SK-N-SH treated with all-trans-retinoic acid at 6 μM for 48 hours (cell line): ENCODE results near the gene RSAD2.
"Not testable (repeated sequence)": the region's sequence is repeated elsewhere in the genome, so short reads cannot be mapped to it uniquely, and the experiment has no call there.

Experiments used
- ATAC-seq: fragments of 200-7000 bp; cut with Tn5 transposase; 3 replicates; pipeline ENCODE4 v1.9.1; 2020; ENCODE audit warnings: mild to moderate bottlenecking, moderate library complexity
- ARNTL ChIP-seq: fragments of 450-650 bp; formaldehyde crosslinking; IDR thresholded peaks from 2 replicates; pipeline ENCODE4 v1.5.0; 2020; ENCODE audit warnings: low read depth, mild to moderate bottlenecking, moderate library complexity, borderline replicate concordance
- BACH2 ChIP-seq: fragments of 250-450 bp; sonication (Bioruptor Pico); IDR thresholded peaks from 2 replicates; pipeline ENCODE4 v1.9.0; 2021; ENCODE audit warnings: mild to moderate bottlenecking, borderline replicate concordance
- CREB5 ChIP-seq: fragments of 250-450 bp; sonication (Bioruptor Pico); IDR thresholded peaks from 2 replicates; pipeline ENCODE4 v1.5.1; 2020; ENCODE audit warnings: low read depth, mild to moderate bottlenecking, moderate library complexity
- CSDC2 ChIP-seq: fragments of 250-450 bp; sonication (Bioruptor Pico); IDR thresholded peaks from 2 replicates; pipeline ENCODE4 v1.5.0; 2020; ENCODE audit warnings: mild to moderate bottlenecking, moderate library complexity
- CSRNP3 ChIP-seq: fragments of 250-450 bp; sonication (Bioruptor Pico); IDR thresholded peaks from 2 replicates; pipeline ENCODE4 v1.5.1; 2021; ENCODE audit warnings: mild to moderate bottlenecking, moderate library complexity
- ESRRG ChIP-seq: fragments of 250-450 bp; sonication (Bioruptor Pico); IDR thresholded peaks from 2 replicates; pipeline ENCODE4 v1.6.1; 2021; ENCODE audit warnings: mild to moderate bottlenecking
- GLIS3 ChIP-seq: fragments of 250-450 bp; sonication (Bioruptor Pico); IDR thresholded peaks from 2 replicates; pipeline ENCODE4 v1.5.0; 2020; ENCODE audit warnings: mild to moderate bottlenecking, moderate library complexity
- ISL1 ChIP-seq: fragments of 250-450 bp; sonication (Bioruptor Pico); IDR thresholded peaks from 2 replicates; pipeline ENCODE4 v2.1.2; 2022; ENCODE audit warnings: mild to moderate bottlenecking, moderate library complexity
- OSR1 ChIP-seq: fragments of 250-450 bp; sonication (Bioruptor Pico); IDR thresholded peaks from 2 replicates; pipeline ENCODE4 v1.8.0; 2022; ENCODE audit warnings: moderate library complexity, mild to moderate bottlenecking, inconsistent platforms
- PATZ1 ChIP-seq: fragments of 250-450 bp; sonication (Bioruptor Pico); IDR thresholded peaks from 2 replicates; pipeline ENCODE4 v1.8.0; 2020; ENCODE audit warnings: mild to moderate bottlenecking, moderate library complexity, borderline replicate concordance
- POU6F1 ChIP-seq: fragments of 250-450 bp; sonication (Bioruptor Pico); IDR thresholded peaks from 2 replicates; pipeline ENCODE4 v1.8.0; 2021; ENCODE audit warnings: low read depth, mild to moderate bottlenecking, moderate library complexity, borderline replicate concordance
- PPARA ChIP-seq: fragments of 250-450 bp; sonication (Bioruptor Pico); IDR thresholded peaks from 2 replicates; pipeline ENCODE4 v1.5.0; 2020; ENCODE audit warnings: mild to moderate bottlenecking, borderline replicate concordance
- RARB ChIP-seq: fragments of 250-450 bp; sonication (Bioruptor Pico); IDR thresholded peaks from 2 replicates; pipeline ENCODE4 v1.8.0; 2021; ENCODE audit warnings: mild to moderate bottlenecking, moderate library complexity
- SNAI2 ChIP-seq: fragments of 250-450 bp; sonication (Bioruptor Pico); IDR thresholded peaks from 2 replicates; pipeline ENCODE4 v1.5.0; 2020; ENCODE audit warnings: mild to moderate bottlenecking, moderate library complexity
- TCF4 ChIP-seq: fragments of 250-450 bp; sonication (Bioruptor Pico); IDR thresholded peaks from 2 replicates; pipeline ENCODE4 v1.8.0; 2021; ENCODE audit warnings: mild to moderate bottlenecking, moderate library complexity, borderline replicate concordance
- TOX ChIP-seq: fragments of 250-450 bp; sonication (Bioruptor Pico); IDR thresholded peaks from 2 replicates; pipeline ENCODE4 v1.8.0; 2021; ENCODE audit warnings: mild to moderate bottlenecking, moderate library complexity, borderline replicate concordance
- TSHZ2 ChIP-seq: fragments of 250-450 bp; sonication (Bioruptor Pico); IDR thresholded peaks from 2 replicates; pipeline ENCODE4 v1.5.0; 2020; ENCODE audit warnings: mild to moderate bottlenecking, moderate library complexity
- ZC3H10 ChIP-seq: fragments of 250-450 bp; sonication (Bioruptor Pico); IDR thresholded peaks from 2 replicates; pipeline ENCODE4 v1.5.1; 2021; ENCODE audit warnings: mild to moderate bottlenecking, moderate library complexity
- ZFP3 ChIP-seq: fragments of 250-450 bp; sonication (Bioruptor Pico); IDR thresholded peaks from 2 replicates; pipeline ENCODE4 v1.5.0; 2020; ENCODE audit warnings: mild to moderate bottlenecking, moderate library complexity
- ZFP30 ChIP-seq: fragments of 450-650 bp; formaldehyde crosslinking; IDR thresholded peaks from 2 replicates; pipeline ENCODE4 v1.5.0; 2022; ENCODE audit warnings: mild to moderate bottlenecking, moderate library complexity
- ZNF70 ChIP-seq: fragments of 450-650 bp; formaldehyde crosslinking; IDR thresholded peaks from 2 replicates; pipeline ENCODE4 v1.5.0; 2020; ENCODE audit warnings: mild to moderate bottlenecking, moderate library complexity
- ZNF8 ChIP-seq: fragments of 450-650 bp; formaldehyde crosslinking; IDR thresholded peaks from 2 replicates; pipeline ENCODE4 v1.5.0; 2020; ENCODE audit warnings: mild to moderate bottlenecking, moderate library complexity

Gene RSAD2

GRCh38 chr2:6934758-6935651 lies 57.4 kb downstream of the RSAD2 start:
- no peak for TF ChIP-seq CREB5 (CRISPR knock-in tag)
- no peak for TF ChIP-seq ESRRG (CRISPR knock-in tag)
- TF ChIP-seq CSDC2 (CRISPR knock-in tag) = no peak
- no peak for TF ChIP-seq TCF4 (CRISPR knock-in tag)
- no peak for TF ChIP-seq CSRNP3 (CRISPR knock-in tag)
- no peak for TF ChIP-seq ZFP3
- TF ChIP-seq ISL1 (CRISPR knock-in tag) = no peak
- TF ChIP-seq PATZ1 (CRISPR knock-in tag) = no peak
- TF ChIP-seq ZC3H10 (CRISPR knock-in tag) = no peak
- no peak for TF ChIP-seq ZNF70 (CRISPR knock-in tag)
- TF ChIP-seq TOX (CRISPR knock-in tag) = no peak
- no peak for TF ChIP-seq ZNF8
- TF ChIP-seq GLIS3 = no peak
- no peak for TF ChIP-seq PPARA (CRISPR knock-in tag)
- no peak for TF ChIP-seq BACH2 (CRISPR knock-in tag)
- no peak for TF ChIP-seq ARNTL (CRISPR knock-in tag)
- TF ChIP-seq RARB (CRISPR knock-in tag) = no peak
- TF ChIP-seq SNAI2 = no peak
- no peak for ATAC-seq

- not testable (repeated sequence) for ATAC-seq
These were observed 58.1 kb downstream of the RSAD2 start for GRCh38 chr2:6935652-6936020.

- ATAC-seq = no peak
- TF ChIP-seq PATZ1 (CRISPR knock-in tag) (no peak), SNAI2 (no peak), RARB (CRISPR knock-in tag) (no peak), ZFP3 (no peak), CREB5 (CRISPR knock-in tag) (no peak), CSDC2 (CRISPR knock-in tag) (no peak), TCF4 (CRISPR knock-in tag) (no peak), ISL1 (CRISPR knock-in tag) (no peak), ZNF70 (CRISPR knock-in tag) (no peak), OSR1 (no peak), PPARA (CRISPR knock-in tag) (no peak), TOX (CRISPR knock-in tag) (no peak), ZC3H10 (CRISPR knock-in tag) (no peak), CSRNP3 (CRISPR knock-in tag) (no peak), GLIS3 (no peak), ZFP30 (no peak), TSHZ2 (CRISPR knock-in tag) (no peak), POU6F1 (CRISPR knock-in tag) (no peak), ESRRG (CRISPR knock-in tag) (no peak), BACH2 (CRISPR knock-in tag) (no peak)
These were observed 59.6 kb downstream of the RSAD2 start for GRCh38 chr2:6937157-6937556.
